ENCODE results near the gene PCBP3. TPM values are rescaled to one million over a fixed set of nuclear protein-coding genes. Genes with fewer than 3 reads are reported as not detected.

PCBP3 gene
- total RNA-seq, 1 experiment from 2014 or later, result not detected

DNA sequence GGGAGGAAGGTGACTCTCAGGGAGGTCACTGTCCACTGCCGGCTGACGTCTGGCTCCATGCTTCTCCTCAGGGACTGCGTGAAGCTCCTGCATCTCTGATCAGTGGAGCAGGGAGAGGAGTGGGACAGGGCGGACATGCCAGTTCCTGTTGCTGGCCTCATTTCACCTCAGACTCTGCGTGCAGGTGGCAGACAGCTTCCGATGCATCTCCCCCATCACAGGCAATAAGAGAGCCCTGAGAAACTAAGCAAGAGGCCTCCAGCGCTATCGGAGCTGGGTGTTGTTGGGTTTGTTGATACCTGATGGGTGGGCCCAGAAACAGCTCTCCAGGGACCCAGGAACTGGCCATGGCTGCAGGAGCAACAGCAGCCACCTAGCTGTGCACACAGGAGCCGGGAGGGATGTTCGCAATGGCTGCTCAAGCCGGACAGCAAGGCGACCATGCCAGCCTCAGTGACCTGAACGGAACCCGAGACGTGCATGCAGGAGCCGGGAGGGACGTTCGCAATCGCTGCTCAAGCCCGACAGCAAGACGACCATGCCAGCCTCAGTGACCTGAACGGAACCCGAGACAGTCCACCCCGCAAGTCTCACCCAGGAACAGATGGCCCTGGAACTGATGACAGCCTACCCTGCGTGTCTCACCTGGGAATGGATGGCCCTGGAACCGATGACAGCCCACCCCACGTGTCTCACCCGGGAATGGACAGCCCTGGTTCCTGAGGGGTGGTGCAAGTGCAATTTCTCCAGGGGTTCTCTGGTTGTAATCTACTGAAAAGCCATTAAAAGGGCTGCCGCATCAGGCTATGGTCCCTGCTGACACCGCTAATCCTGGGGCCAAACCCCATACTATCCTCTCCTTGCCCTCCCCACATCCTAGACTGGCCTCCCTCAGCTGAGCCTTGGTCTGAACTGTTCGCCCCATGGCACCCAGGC is 14.2 kb upstream of the PCBP3 start:
- Histone ChIP-seq H3K36me3 (ENCODE audit: insufficient read depth, low read length) (no peaks in the 10 kb centered on the region), H3K27ac (ENCODE audit: low read length) (no peak overlapping the region), H3K9ac (ENCODE audit: low read length) (no peak overlapping the region), H3K9me2 (replicated peaks; ENCODE audit: insufficient read depth, low read length) (no peaks in the 10 kb centered on the region), H3K4me2 (ENCODE audit: low read depth, low read length, poor library complexity, severe bottlenecking) (no peak overlapping the region), H3K9me3 (ENCODE audit: low read length) (no peaks in the 10 kb centered on the region), H3K4me3 (ENCODE audit: low read length) (no peak overlapping the region), H3K79me2 (ENCODE audit: low read length) (no peaks in the 10 kb centered on the region), H4K20me1 (ENCODE audit: insufficient read depth, low read depth, low read length) (no peaks in the 10 kb centered on the region), H3K4me1 (ENCODE audit: low read length) (no peaks in the 10 kb centered on the region), H2AFZ (ENCODE audit: low read length) (no peak overlapping the region), H3K27me3 (ENCODE audit: low read length) (no peaks in the 10 kb centered on the region)
- DNase-seq, result no peak

DNA sequence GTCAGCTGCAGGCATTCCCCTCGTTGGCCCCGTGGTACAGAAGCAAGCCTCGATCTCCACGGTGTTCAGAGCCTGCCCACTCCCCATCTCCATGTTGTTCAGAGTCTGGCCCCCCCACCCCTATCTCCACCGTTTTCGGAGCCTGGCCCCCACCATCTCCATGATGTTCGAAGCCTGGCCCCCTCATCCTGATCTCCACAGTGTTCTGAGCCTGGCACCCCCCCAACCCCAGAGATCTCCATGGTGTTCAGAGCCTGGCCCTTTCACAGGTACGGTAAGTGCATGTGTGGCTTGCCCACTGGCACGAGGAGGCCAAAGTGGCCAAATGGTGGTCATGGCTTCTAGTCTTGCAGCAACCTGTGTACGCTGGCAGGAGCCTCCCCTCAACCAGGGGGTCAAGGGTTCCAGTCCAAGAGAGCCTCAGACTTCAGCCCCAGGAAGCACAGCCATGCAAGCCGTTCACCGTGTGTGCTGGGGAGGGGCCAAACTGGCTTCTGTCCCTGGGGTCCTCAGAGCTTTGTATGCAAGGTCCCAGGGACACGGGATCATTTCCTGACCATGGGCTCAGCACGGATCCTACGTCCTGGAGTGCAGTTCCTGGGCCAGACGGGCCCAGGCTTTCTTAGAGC is 13.3 kb upstream of the PCBP3 start:
- Histone ChIP-seq H3K27me3 (ENCODE audit: low read length) (no peaks in the 10 kb centered on the region), H2AFZ (ENCODE audit: low read length) (no peak overlapping the region), H3K9ac (ENCODE audit: low read length) (no peak overlapping the region), H3K27ac (ENCODE audit: low read length) (no peak overlapping the region), H3K4me3 (ENCODE audit: low read length) (no peak overlapping the region), H3K4me2 (ENCODE audit: low read depth, low read length, poor library complexity, severe bottlenecking) (no peak overlapping the region), H3K36me3 (ENCODE audit: insufficient read depth, low read length) (no peaks in the 10 kb centered on the region), H3K4me1 (ENCODE audit: low read length) (no peaks in the 10 kb centered on the region), H3K9me3 (ENCODE audit: low read length) (peaks cover 5% of the 10 kb centered on the region; the same call in 1 of the 2 replicates), H3K9me2 (replicated peaks; ENCODE audit: insufficient read depth, low read length) (no peaks in the 10 kb centered on the region), H3K79me2 (ENCODE audit: low read length) (no peaks in the 10 kb centered on the region), H4K20me1 (ENCODE audit: insufficient read depth, low read depth, low read length) (no peaks in the 10 kb centered on the region)
- DNase-seq, result no peak

DNA sequence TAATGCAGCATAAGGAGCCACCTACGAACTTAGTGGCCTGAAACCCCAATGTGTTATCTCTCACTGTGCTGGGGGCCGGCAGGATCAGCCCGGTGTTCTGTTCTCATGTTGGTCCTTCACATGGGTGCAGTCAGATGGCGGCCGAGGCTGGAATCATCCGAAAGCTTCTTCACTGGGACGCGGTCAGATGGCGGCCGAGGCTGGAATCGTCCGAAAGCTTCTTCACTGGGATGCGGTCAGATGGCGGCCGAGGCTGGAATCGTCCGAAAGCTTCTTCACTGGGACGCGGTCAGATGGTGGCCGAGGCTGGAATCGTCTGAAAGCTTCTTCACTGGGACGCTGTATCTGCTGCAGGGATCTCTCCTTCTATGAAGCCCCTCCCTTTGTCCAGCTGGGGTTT is 12.6 kb upstream of the PCBP3 start:
- Histone ChIP-seq H3K4me2 (ENCODE audit: low read depth, low read length, poor library complexity, severe bottlenecking) (no peak overlapping the region), H3K79me2 (ENCODE audit: low read length) (no peaks in the 10 kb centered on the region), H3K36me3 (ENCODE audit: insufficient read depth, low read length) (no peaks in the 10 kb centered on the region), H2AFZ (ENCODE audit: low read length) (no peak overlapping the region), H3K9ac (ENCODE audit: low read length) (no peak overlapping the region), H3K27ac (ENCODE audit: low read length) (no peak overlapping the region), H3K9me3 (ENCODE audit: low read length) (peaks cover 12% of the 10 kb centered on the region), H3K27me3 (ENCODE audit: low read length) (no peaks in the 10 kb centered on the region), H3K4me3 (ENCODE audit: low read length) (no peak overlapping the region), H3K4me1 (ENCODE audit: low read length) (no peaks in the 10 kb centered on the region), H4K20me1 (ENCODE audit: insufficient read depth, low read depth, low read length) (no peaks in the 10 kb centered on the region), H3K9me2 (replicated peaks; ENCODE audit: insufficient read depth, low read length) (no peaks in the 10 kb centered on the region)
- no peak for DNase-seq

GRCh38 chr21:45631540-45631939 is 12.0 kb upstream of the PCBP3 start:
- H4K20me1 ChIP-seq (ENCODE audit: insufficient read depth, low read depth, low read length), result no peaks in the 10 kb centered on the region
- H3K4me2 ChIP-seq (ENCODE audit: low read depth, low read length, poor library complexity, severe bottlenecking), result no peak overlapping the region
- H2AFZ ChIP-seq (ENCODE audit: low read length), result no peak overlapping the region
- no peak for DNase-seq
- no peaks in the 10 kb centered on the region for H3K4me1 ChIP-seq (ENCODE audit: low read length)
- H3K36me3 ChIP-seq (ENCODE audit: insufficient read depth, low read length), result no peaks in the 10 kb centered on the region
- H3K27me3 ChIP-seq (ENCODE audit: low read length), result no peaks in the 10 kb centered on the region
- H3K9me3 ChIP-seq (ENCODE audit: low read length), result peaks cover 18% of the 10 kb centered on the region
- H3K9ac ChIP-seq (ENCODE audit: low read length), result no peak overlapping the region
- H3K79me2 ChIP-seq (ENCODE audit: low read length), result no peaks in the 10 kb centered on the region
- no peak overlapping the region for H3K4me3 ChIP-seq (ENCODE audit: low read length)
- H3K27ac ChIP-seq (ENCODE audit: low read length), result no peak overlapping the region
- no peaks in the 10 kb centered on the region for H3K9me2 ChIP-seq (replicated peaks; ENCODE audit: insufficient read depth, low read length)

- no peak overlapping the region for H3K4me2 ChIP-seq (ENCODE audit: low read depth, low read length, poor library complexity, severe bottlenecking)
- no peaks in the 10 kb centered on the region for H3K27me3 ChIP-seq (ENCODE audit: low read length)
- H3K9me3 ChIP-seq (ENCODE audit: low read length), result peaks cover 18% of the 10 kb centered on the region
- no peaks in the 10 kb centered on the region for H3K36me3 ChIP-seq (ENCODE audit: insufficient read depth, low read length)
- no peak overlapping the region for H3K27ac ChIP-seq (ENCODE audit: low read length)
- no peak for DNase-seq
- no peak overlapping the region for H3K9ac ChIP-seq (ENCODE audit: low read length)
- H3K4me1 ChIP-seq (ENCODE audit: low read length), result no peaks in the 10 kb centered on the region
- no peaks in the 10 kb centered on the region for H3K79me2 ChIP-seq (ENCODE audit: low read length)
- no peak overlapping the region for H2AFZ ChIP-seq (ENCODE audit: low read length)
- no peak overlapping the region for H3K4me3 ChIP-seq (ENCODE audit: low read length)
- H4K20me1 ChIP-seq (ENCODE audit: insufficient read depth, low read depth, low read length), result no peaks in the 10 kb centered on the region
- H3K9me2 ChIP-seq (replicated peaks; ENCODE audit: insufficient read depth, low read length), result no peaks in the 10 kb centered on the region
Measured at GRCh38 chr21:45632160-45632559, 11.4 kb upstream of the PCBP3 start.

DNA sequence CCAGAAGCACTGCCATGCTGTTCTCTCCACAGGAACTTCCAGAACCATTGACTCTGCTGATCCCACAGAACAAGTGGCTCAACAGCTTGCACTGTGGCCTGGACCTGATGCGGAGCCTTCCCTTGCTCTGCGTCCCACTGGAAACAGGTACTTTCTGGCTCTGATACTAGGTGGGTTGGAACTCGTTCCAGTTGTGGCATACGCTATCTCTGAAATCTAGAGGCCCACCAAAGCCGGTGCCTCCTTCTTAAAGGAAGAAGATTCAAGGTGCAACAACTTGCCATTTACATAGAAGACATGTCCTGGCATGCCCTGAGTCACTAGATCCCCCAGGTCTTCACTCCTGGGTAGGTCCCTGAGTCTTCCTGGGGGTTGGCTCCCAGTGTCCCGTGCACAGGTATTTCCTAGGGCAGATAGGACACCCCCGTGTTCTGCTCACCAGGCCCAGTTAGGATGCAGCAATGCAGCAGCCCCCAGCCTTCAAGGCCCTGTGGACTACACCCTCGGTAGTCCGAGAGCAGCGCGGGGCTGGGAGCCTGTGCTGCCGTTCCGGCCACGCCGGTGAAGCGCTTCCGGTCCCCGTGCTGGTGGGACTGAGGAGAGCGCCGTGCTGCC is 10.8 kb upstream of the PCBP3 start:
- peaks cover 18% of the 10 kb centered on the region for H3K9me3 ChIP-seq (ENCODE audit: low read length)
- H3K36me3 ChIP-seq (ENCODE audit: insufficient read depth, low read length), result no peaks in the 10 kb centered on the region
- no peak overlapping the region for H3K4me3 ChIP-seq (ENCODE audit: low read length)
- no peaks in the 10 kb centered on the region for H3K4me1 ChIP-seq (ENCODE audit: low read length)
- H2AFZ ChIP-seq (ENCODE audit: low read length), result no peak overlapping the region
- H3K9me2 ChIP-seq (replicated peaks; ENCODE audit: insufficient read depth, low read length), result no peaks in the 10 kb centered on the region
- no peak for DNase-seq
- no peak overlapping the region for H3K27ac ChIP-seq (ENCODE audit: low read length)
- H3K27me3 ChIP-seq (ENCODE audit: low read length), result no peaks in the 10 kb centered on the region
- H3K79me2 ChIP-seq (ENCODE audit: low read length), result no peaks in the 10 kb centered on the region
- no peak overlapping the region for H3K4me2 ChIP-seq (ENCODE audit: low read depth, low read length, poor library complexity, severe bottlenecking)
- H3K9ac ChIP-seq (ENCODE audit: low read length), result no peak overlapping the region
- H4K20me1 ChIP-seq (ENCODE audit: insufficient read depth, low read depth, low read length), result no peaks in the 10 kb centered on the region

GRCh38 chr21:45634511-45635183 is 8.9 kb upstream of the PCBP3 start:
- Histone ChIP-seq H3K27ac (ENCODE audit: low read length) (no peak overlapping the region), H3K9me3 (ENCODE audit: low read length) (peaks cover 18% of the 10 kb centered on the region), H3K4me2 (ENCODE audit: low read depth, low read length, poor library complexity, severe bottlenecking) (no peak overlapping the region), H3K36me3 (ENCODE audit: insufficient read depth, low read length) (no peaks in the 10 kb centered on the region), H3K9me2 (replicated peaks; ENCODE audit: insufficient read depth, low read length) (no peaks in the 10 kb centered on the region), H3K4me3 (ENCODE audit: low read length) (no peak overlapping the region), H4K20me1 (ENCODE audit: insufficient read depth, low read depth, low read length) (no peaks in the 10 kb centered on the region), H3K79me2 (ENCODE audit: low read length) (no peaks in the 10 kb centered on the region), H3K27me3 (ENCODE audit: low read length) (no peaks in the 10 kb centered on the region), H3K9ac (ENCODE audit: low read length) (no peak overlapping the region), H2AFZ (ENCODE audit: low read length) (no peak overlapping the region), H3K4me1 (ENCODE audit: low read length) (peaks cover 4% of the 10 kb centered on the region)
- no peak for DNase-seq
